GM23338 (cell line): ENCODE measurements around the gene OTUD1.

Experiments
- CREB1 ChIP-seq: fragments of 250-450 bp; sonication (Bioruptor Pico); IDR thresholded peaks from 2 replicates; pipeline ENCODE4 v1.5.0; 2020; ENCODE audit warnings: low read depth, mild to moderate bottlenecking, moderate library complexity
- CTCF ChIP-seq, 2 experiments: fragments of 200-600 bp in 1 of 2; sonication (generic) in 1 of 2; conservative IDR thresholded peaks; 2 replicates each; pipeline versions ENCODE4 v1.5.1 to v1.6.1; 2016 to 2017; ENCODE audit warnings: antibody characterized with exemption in 2 of 2, low read depth in 2 of 2, mild to moderate bottlenecking in 2 of 2, moderate library complexity in 1 of 2
- ETS1 ChIP-seq: IDR thresholded peaks from 2 replicates; pipeline ENCODE4 v1.6.1; 2016; ENCODE audit warnings: antibody characterized with exemption
- EZH2 ChIP-seq: fragments of 200-600 bp; sonication (generic); IDR thresholded peaks from one replicate; pipeline ENCODE4 v1.8.0; 2017; ENCODE audit warnings: antibody characterized with exemption, mild to moderate bottlenecking, low read depth; ENCODE audit not compliant: unreplicated experiment
- EZH2phosphoT487 ChIP-seq: fragments of 200-600 bp; sonication (generic); IDR thresholded peaks from one replicate; pipeline ENCODE4 v1.8.1; 2018; ENCODE audit warnings: antibody characterized with exemption; ENCODE audit not compliant: unreplicated experiment
- JUNB ChIP-seq: IDR thresholded peaks from one replicate; pipeline ENCODE4 v1.6.1; 2016; ENCODE audit warnings: antibody characterized with exemption; ENCODE audit not compliant: unreplicated experiment
- POLR2AphosphoS5 ChIP-seq: IDR thresholded peaks from 2 replicates; pipeline ENCODE4 v1.6.1; 2016; ENCODE audit warnings: antibody characterized with exemption, low read depth
- REST ChIP-seq: IDR thresholded peaks from one replicate; pipeline ENCODE4 v1.6.1; 2018; ENCODE audit warnings: antibody characterized with exemption; ENCODE audit not compliant: unreplicated experiment
- STAT1 ChIP-seq: IDR thresholded peaks from one replicate; pipeline ENCODE4 v1.6.1; 2016; ENCODE audit warnings: antibody characterized with exemption; ENCODE audit not compliant: unreplicated experiment
- ZNF114 ChIP-seq: fragments of 250-450 bp; sonication (Bioruptor Pico); IDR thresholded peaks from 2 replicates; pipeline ENCODE4 v1.5.0; 2020; ENCODE audit warnings: mild to moderate bottlenecking, moderate library complexity
- ZNF462 ChIP-seq: fragments of 250-450 bp; sonication (Bioruptor Pico); IDR thresholded peaks from 2 replicates; pipeline ENCODE4 v1.5.0; 2020; ENCODE audit warnings: mild to moderate bottlenecking, moderate library complexity

- no peak for TF ChIP-seq CTCF (conservative IDR thresholded peaks at IDR 0.05; ENCODE audit: low read depth in 2 of 2)
- no peak for TF ChIP-seq POLR2AphosphoS5
- no peak for TF ChIP-seq REST
- no peak for TF ChIP-seq CREB1
- no peak for TF ChIP-seq EZH2
- no peak for TF ChIP-seq EZH2phosphoT487
- no peak for TF ChIP-seq ZNF462
- TF ChIP-seq STAT1, result no peak
- TF ChIP-seq ETS1, result no peak
- TF ChIP-seq JUNB, result no peak
- no peak for TF ChIP-seq ZNF114 (CRISPR knock-in tag)
Measured at GRCh38 chr10:23419201-23419600, 19.7 kb upstream of the OTUD1 start.
